PFSK-1 (cell line): Measurements from ENCODE around the gene SCYGR8.

Experiments
- FOXP2 ChIP-seq: optimal IDR thresholded peaks from 2 replicates; pipeline ENCODE3; 2011; ENCODE audit warnings: borderline replicate concordance, control low read depth, inconsistent platforms; ENCODE audit not compliant: insufficient read depth; ENCODE audit errors: extremely low read length, extremely low read depth
- POLR2AphosphoS5 ChIP-seq: IDR thresholded peaks from 2 replicates; pipeline ENCODE4 v1.6.1; 2012; ENCODE audit warnings: low read depth, mild to moderate bottlenecking, control low read depth, low read length, moderate library complexity
- SIN3A ChIP-seq: IDR thresholded peaks from 2 replicates; pipeline ENCODE4 v1.6.1; 2012; ENCODE audit warnings: mild to moderate bottlenecking, low read length, moderate library complexity, borderline replicate concordance; ENCODE audit not compliant: insufficient read depth
- TAF1 ChIP-seq: IDR thresholded peaks from 2 replicates; pipeline ENCODE4 v1.6.1; 2012; ENCODE audit warnings: low read length, control low read depth, borderline replicate concordance; ENCODE audit not compliant: insufficient read depth
- TF ChIP-seq, protein P1 (sequence below), 2 experiments: IDR thresholded peaks; 2 replicates each; pipeline versions ENCODE4 v1.6.1 to v1.8.0; 2011 to 2012; ENCODE audit warnings: low read depth in 2 of 2, low read length in 2 of 2, control low read depth in 1 of 2, inconsistent platforms in 1 of 2, mild to moderate bottlenecking in 1 of 2, moderate library complexity in 1 of 2; ENCODE audit not compliant: insufficient read depth in 1 of 2

SCYGR8 gene

DNA sequence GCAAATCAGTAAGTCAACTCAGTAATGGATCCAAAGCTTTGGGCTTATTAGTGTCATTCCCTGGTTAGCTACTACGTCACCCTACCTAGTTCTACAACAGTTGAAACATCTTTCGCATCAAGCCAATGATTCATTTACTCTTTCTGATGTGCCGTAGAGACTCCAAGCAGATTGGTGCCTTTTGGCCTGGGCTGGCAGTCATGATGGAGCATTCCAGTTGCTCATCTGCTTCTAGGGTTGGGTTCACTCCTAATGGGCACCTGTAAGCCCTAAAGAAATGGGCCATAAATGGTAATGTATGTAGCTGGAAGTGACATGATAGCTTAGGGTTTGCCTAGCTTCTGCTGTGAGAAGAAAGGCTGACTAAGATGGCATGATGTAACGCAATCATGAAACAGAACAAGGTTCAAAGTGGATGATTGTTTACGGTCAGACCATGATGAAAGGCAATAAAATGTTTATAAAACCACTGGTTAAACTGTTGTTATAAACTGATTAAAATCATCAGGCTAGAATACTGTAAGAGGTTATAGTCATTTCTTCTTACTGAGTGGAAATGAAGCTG is 47.5 kb downstream of the SCYGR8 start:
- no peak for TF ChIP-seq SIN3A
- TF ChIP-seq FOXP2 = no peak
- TF ChIP-seq, protein P1, sequence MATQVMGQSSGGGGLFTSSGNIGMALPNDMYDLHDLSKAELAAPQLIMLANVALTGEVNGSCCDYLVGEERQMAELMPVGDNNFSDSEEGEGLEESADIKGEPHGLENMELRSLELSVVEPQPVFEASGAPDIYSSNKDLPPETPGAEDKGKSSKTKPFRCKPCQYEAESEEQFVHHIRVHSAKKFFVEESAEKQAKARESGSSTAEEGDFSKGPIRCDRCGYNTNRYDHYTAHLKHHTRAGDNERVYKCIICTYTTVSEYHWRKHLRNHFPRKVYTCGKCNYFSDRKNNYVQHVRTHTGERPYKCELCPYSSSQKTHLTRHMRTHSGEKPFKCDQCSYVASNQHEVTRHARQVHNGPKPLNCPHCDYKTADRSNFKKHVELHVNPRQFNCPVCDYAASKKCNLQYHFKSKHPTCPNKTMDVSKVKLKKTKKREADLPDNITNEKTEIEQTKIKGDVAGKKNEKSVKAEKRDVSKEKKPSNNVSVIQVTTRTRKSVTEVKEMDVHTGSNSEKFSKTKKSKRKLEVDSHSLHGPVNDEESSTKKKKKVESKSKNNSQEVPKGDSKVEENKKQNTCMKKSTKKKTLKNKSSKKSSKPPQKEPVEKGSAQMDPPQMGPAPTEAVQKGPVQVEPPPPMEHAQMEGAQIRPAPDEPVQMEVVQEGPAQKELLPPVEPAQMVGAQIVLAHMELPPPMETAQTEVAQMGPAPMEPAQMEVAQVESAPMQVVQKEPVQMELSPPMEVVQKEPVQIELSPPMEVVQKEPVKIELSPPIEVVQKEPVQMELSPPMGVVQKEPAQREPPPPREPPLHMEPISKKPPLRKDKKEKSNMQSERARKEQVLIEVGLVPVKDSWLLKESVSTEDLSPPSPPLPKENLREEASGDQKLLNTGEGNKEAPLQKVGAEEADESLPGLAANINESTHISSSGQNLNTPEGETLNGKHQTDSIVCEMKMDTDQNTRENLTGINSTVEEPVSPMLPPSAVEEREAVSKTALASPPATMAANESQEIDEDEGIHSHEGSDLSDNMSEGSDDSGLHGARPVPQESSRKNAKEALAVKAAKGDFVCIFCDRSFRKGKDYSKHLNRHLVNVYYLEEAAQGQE (IDR thresholded peaks at IDR 0.05; ENCODE audit: insufficient read depth in 1 of 2, low read depth in 2 of 2, low read length in 2 of 2) = no peak
- no peak for TF ChIP-seq POLR2AphosphoS5
- TF ChIP-seq TAF1 = no peak
